ENCODE measurements around the gene TNRC6C.

- TF ChIP-seq, protein P1, sequence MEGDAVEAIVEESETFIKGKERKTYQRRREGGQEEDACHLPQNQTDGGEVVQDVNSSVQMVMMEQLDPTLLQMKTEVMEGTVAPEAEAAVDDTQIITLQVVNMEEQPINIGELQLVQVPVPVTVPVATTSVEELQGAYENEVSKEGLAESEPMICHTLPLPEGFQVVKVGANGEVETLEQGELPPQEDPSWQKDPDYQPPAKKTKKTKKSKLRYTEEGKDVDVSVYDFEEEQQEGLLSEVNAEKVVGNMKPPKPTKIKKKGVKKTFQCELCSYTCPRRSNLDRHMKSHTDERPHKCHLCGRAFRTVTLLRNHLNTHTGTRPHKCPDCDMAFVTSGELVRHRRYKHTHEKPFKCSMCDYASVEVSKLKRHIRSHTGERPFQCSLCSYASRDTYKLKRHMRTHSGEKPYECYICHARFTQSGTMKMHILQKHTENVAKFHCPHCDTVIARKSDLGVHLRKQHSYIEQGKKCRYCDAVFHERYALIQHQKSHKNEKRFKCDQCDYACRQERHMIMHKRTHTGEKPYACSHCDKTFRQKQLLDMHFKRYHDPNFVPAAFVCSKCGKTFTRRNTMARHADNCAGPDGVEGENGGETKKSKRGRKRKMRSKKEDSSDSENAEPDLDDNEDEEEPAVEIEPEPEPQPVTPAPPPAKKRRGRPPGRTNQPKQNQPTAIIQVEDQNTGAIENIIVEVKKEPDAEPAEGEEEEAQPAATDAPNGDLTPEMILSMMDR (optimal IDR thresholded peaks at IDR 0.05 in 1 of 3, IDR thresholded peaks at IDR 0.05 in 1 of 3, conservative IDR thresholded peaks at IDR 0.05 in 1 of 3; ENCODE audit: extremely low read depth in 1 of 3, insufficient read depth in 2 of 3, low read length in 3 of 3): no peak
- TF ChIP-seq EZH2 (IDR thresholded peaks at IDR 0.05; ENCODE audit: low read length): no peak
Measured at GRCh38 chr17:78106211-78106610, 147.7 kb downstream of the TNRC6C start.

Measured in keratinocyte (primary cell).